T-helper 1 cell treated with Interleukin-12 subunit alpha and Interleukin-12 subunit beta and Interleukin-4 antibody, amounts not matched to agents 30 ng/mL and 1 ng/mL, for 36 hours (primary cell): ENCODE measurements around the gene ADGRA1. TPM values are rescaled to one million over a fixed set of nuclear protein-coding genes. Genes with fewer than 3 reads are reported as not detected.

ENCODE experiments used
- intact Hi-C: fragments of 100-400 bp; cut with micrococcal nuclease; formaldehyde crosslinking; loops from one replicate; pipeline ENCODE4 v1.15.1; 2024
- total RNA-seq: library from RNA; stranded (reverse); gene quantifications from 2 replicates; pipeline ENCODE4 v1.2.3, GENCODE V29; 2022

ADGRA1 gene
- total RNA-seq, 1 donor from 2014 or later, result not detected

DNA sequence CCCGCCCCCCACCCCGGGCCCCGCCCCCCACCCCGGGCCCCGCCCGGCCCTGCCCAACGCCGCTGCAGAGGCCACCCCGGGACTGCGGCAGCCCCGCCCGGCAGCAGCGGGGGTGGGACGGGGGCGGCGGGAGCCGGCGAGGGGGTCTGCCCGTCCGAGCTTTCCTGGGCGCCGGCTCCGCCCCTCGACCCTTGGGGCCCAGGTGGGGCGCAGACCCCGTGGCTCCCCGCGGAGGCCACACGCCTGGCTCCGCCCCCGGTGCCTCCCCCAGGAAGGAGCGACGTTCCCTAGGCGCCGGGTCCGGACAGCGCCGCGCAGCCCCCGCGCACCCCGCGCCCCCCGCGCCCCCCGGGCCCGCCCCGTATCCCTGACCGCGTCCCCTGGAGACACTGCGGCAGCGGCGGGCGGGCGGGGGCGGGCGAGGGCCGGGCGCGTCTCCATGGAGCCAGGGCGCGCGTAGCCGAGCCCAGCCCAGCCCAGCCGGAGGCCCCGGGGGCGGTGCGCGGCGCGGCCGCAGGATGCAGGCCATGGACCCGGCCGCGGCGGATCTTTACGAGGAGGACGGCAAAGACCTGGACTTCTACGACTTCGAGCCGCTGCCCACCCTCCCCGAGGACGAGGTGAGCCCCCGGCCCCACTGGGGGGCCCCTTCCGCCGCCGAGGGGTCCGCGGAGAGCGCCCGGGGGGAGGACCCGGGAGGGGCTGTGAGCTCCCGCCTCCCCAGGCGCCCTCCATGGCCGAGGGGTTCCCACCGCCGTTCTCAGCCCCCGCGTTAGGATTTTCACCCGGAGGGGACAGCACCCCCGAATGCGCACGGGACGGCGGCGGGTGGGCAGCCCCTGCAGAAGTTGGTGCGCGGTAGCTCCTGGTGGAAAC is 72.5 kb downstream of the ADGRA1 start, which contains the start of gene KNDC1:
KNDC1 (plus strand) TSS at position 270 of the 876 bp plus-strand sequence; CDS start at position 519, 249 bp downstream.
- intact Hi-C loops, result loop anchor here (1.0 kb wide), 1 partner anchor 33 kb away; no protein-coding TSS in a partner anchor

GRCh38 chr10:133160826-133161471 is 73.2 kb downstream of the ADGRA1 start:
- intact Hi-C loops, result loop anchor here (1.0 kb wide), 1 partner anchor 34 kb away; no protein-coding TSS in a partner anchor

DNA sequence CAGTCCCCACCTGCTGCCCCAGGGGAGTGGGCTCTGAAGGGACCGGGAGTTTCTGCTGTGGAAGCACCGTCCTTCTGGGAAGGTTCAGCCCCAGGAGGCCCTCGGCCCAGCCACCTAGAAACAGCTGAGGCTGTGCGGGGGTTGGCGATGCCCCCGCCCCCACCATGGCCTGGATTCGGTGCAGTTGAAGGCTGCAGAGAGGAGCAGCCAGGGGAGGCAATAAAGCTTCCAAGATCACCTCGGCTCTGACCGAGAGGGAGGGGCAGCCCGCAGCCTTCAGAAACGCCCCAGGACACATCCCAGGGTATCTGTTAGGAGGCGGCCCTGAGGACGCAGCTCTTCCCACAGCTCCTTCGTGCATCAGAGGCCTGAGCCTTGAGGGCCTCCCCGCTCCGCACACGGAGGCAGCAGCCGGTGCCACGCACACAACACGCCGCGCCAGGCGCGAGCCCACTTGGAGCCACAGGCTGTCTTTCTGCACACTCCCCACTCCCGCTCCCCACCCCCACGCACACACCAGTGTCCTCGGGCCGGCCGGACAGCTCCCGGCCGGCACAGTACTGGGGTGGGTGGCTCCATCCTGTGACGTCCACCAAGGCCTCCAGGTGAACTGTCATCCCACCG is 73.9 kb downstream of the ADGRA1 start:
- intact Hi-C loops, result no loop called here

- intact Hi-C loops, result no loop called here
Observed at GRCh38 chr10:133162178-133162909, 74.6 kb downstream of the ADGRA1 start.

DNA sequence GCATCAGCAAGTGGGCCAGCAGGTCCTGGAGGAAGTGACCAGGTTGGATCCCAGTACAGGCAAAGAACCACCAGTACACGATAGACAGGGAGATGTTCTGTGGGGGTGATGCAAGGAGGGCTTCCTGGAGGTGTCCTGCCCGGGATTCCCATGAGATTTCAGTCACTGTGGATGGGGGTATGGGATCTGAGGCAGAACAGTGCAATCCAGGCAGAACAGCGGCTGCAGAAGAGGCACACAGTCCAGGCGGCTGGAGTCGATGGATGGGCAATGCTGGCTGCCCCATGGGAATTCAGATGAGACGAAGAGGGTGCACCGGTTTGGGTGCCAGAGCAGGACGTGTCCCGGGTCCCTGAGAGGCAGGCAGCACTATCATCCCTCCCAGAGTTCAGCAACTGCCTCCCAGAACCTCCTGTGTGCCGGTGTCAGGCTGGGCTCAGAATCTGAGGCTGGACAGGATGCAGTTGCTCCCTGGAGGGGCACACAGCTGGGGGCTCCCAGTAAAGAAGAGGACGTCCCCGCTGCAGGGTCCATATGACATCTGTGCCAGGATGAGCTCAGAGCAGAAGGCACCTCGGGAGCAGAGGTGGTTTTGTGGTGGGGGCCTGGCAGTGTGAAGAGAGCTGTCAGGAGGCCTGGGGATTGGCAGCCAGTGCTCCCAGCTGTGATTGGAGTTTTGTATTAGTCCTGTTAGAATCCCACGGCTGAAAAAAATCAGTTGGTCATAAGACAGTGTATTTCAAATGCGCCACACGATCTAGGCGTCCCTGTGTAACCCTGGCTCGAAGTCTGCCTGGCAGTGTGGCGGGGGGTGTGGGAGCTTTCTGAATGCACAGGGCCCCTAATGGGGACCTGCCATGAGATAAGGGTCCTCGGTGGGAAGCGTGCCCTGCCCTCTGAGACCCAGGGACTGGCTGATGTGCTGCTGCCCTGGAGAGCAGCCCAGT is 75.5 kb downstream of the ADGRA1 start:
- intact Hi-C loops, result no loop called here

GRCh38 chr10:133163889-133164815 is 76.4 kb downstream of the ADGRA1 start:
- intact Hi-C loops, result no loop called here

DNA sequence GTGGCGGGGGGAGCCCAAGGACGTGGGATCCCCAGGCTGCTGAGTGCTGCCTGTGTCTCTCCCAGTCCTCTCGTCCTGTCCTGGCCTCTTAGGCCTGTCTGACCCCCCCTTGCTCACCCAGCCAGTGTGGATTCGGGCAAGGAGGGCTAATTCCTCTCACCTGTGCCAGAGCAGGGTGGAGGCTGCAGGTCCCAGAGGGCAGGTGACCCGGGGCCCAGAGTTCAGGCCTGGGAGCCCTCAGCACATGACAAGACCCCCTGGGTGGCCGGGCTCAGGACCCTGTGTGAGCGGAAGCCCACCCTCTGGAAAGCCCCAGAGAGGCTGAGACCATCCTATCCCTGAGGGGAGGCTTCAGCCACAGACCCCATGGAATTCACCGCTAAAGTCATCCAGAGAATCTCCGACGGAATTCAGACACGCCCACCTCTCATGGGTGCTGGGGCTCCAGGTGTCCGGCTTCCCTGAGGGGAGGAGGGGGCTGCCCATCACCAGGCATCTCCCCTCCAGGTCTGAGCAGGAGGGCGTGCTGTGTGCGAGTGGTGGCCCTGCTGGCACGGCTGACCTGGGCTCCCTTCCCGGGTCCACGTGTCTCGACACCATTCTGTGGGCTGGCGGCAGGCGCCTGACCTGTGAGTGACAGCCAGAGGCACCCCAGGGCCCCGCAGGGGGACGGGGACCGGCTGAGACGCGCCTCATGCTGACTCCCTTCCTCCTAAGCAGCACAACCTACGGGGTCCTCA is 77.3 kb downstream of the ADGRA1 start:
- intact Hi-C loops, result no loop called here

- intact Hi-C loops, result no loop called here
Observed at GRCh38 chr10:133165556-133166503, 78.1 kb downstream of the ADGRA1 start.

DNA sequence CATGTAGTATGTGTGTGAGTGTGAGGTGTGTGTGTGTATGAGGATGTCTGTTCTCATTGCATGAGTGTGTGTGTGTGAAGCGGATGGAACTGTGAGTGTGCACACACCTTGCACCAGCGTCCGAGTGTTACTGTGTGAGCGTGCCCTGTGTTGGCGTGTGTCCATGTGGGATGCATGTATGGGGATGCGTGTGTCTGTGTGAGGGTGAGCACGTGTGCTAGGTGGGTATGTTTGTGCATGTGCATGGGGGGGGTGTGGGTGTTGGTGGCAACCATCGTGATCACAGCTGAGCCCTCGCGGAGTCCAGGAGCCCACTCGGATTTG is 78.7 kb downstream of the ADGRA1 start:
- intact Hi-C loops, result no loop called here

DNA sequence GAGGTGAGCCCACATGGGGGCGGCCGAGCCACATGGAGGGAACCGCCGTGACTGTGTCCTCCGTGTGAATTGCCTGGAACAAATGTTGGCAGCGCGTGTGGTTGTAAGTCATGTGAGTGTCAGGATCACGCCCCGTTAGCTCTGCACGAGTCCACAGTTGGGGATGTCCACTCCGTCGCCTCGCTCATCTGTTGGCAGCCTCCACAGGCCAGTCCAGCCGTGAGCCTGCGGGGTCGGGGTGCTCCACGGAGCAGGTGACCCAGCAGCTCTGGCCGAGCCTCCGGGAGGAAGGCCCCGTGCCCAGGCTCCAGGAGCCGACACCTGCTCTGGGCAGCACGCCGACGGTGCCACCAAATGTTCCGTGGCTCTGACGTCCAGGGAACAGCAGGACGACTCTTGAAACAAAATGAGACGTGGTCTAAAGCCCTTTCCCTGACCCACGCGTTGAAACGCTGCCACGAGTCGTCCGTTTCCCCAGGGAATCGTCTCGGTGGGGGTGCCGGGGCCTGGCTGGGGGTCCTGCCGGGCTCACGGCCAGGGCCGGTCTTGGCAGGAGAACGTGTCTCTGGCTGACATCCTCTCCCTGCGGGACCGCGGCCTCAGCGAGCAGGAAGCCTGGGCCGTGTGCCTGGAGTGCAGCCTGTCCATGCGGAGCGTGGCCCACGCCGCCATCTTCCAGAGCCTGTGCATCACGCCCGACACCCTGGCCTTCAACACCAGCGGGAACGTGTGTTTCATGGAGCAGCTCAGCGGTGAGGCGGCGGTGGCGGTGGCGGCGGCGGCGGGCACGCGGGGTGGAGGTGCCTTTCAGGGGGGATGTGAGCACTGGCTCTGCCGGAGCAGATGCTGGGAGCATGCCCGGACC is 79.3 kb downstream of the ADGRA1 start:
- intact Hi-C loops, result no loop called here

DNA sequence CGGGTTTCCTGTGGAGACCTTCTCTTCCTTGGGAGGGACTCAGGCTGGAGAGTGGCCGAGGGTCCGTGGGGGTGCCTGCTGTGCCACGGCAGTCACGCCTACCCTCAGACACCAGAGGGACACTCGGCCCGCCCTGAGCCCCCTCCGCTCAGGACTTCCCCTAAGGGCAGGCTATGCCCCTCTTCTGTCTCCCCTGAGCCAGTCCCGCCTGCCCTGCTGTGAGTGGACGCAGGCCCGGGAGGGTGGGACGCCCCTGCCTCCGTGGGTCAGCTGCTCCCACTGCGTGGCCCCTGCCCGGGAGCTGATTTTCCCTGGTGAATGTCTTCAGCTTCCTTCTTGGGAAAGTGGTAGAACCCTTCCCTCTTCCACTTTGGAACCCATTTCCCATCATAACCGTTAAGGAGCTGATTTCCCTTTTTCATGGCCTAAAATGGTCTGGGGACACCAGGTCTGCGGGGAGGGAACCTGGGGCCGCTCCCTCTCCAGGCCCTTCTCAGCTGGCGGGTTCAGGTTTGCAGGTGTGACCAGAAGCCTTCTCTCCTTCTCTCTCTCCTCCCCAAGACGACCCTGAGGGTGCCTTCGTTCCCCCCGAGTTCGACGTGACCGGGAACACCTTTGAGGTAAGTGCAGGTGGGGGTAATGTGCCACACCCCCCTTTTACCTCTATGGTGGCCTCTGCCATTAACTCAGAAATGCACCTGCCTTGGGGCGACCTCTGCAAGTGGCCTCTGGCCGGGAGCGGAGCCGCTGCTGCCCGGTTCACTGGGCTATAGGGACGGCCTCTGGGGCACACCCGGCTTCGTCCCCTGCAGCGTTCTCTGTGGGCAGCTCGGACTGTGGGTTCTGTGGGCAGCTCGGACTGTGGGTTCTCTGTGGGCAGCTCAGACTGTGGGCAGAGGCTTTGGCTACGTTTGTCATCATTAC is 80.2 kb downstream of the ADGRA1 start:
- intact Hi-C loops, result no loop called here

- intact Hi-C loops, result no loop called here
Observed at GRCh38 chr10:133168617-133169031, 80.9 kb downstream of the ADGRA1 start.

GRCh38 chr10:133169173-133169947 is 81.6 kb downstream of the ADGRA1 start:
- intact Hi-C loops, result no loop called here

GRCh38 chr10:133170092-133170491 is 82.4 kb downstream of the ADGRA1 start:
- intact Hi-C loops, result no loop called here
